ENCODE data around the gene GNA14. TPM values are rescaled to one million over a fixed set of nuclear protein-coding genes. Genes with fewer than 3 reads are reported as not detected.

GNA14 gene
- polyA plus RNA-seq, 2 of the 4 experiments (the other 2 are of a cell fraction), result 0.04 to 0.06 TPM

- no peak for ATAC-seq
- TF ChIP-seq EHF (CRISPR knock-in tag; IDR thresholded peaks at IDR 0.05) (no peak), JUN (IDR thresholded peaks at IDR 0.05) (no peak), BHLHE40 (IDR thresholded peaks at IDR 0.05; ENCODE audit: low read depth, low read length) (no peak), NR3C1 (IDR thresholded peaks at IDR 0.05) (no peak), MYC (IDR thresholded peaks at IDR 0.05; ENCODE audit: borderline replicate concordance, low read length) (no peak), CHD2 (IDR thresholded peaks at IDR 0.05; ENCODE audit: low read length, partially characterized antibody) (no peak), HES2 (IDR thresholded peaks at IDR 0.05) (no peak), RNF2 (IDR thresholded peaks at IDR 0.05; ENCODE audit: borderline replicate concordance, low read depth) (no peak), CBX2 (IDR thresholded peaks at IDR 0.05; ENCODE audit: borderline replicate concordance, low read depth) (no peak), KDM1A (IDR thresholded peaks at IDR 0.05; ENCODE audit: low read depth) (no peak), ZSCAN20 (CRISPR knock-in tag; IDR thresholded peaks at IDR 0.05) (no peak), RFX5 (IDR thresholded peaks at IDR 0.05) (no peak), SMC3 (IDR thresholded peaks at IDR 0.05) (no peak), EHMT2 (IDR thresholded peaks at IDR 0.05; ENCODE audit: low read depth) (no peak)
- DNase-seq (ENCODE audit: low read depth in 1 of 2, low spot score in 1 of 2), result no peak
- CTCF ChIA-PET, result no interaction called here
- Histone ChIP-seq H3K4me1 (no peaks in the 10 kb centered on the region), H3K4me2 (no peak overlapping the region), H3K27ac (no peak overlapping the region), H3K4me3 (no peak overlapping the region), H3K9me3 (no peaks in the 10 kb centered on the region)
- FAIRE-seq, result no peak
- POLR2A ChIA-PET, result no interaction called here
- 58% methylated on average over 5 of the region's 5 CpGs for WGBS (ENCODE audit: missing lambda C conversion rate)
Observed at GRCh38 chr9:77680581-77680980, 32.5 kb upstream of the GNA14 start.

DNA sequence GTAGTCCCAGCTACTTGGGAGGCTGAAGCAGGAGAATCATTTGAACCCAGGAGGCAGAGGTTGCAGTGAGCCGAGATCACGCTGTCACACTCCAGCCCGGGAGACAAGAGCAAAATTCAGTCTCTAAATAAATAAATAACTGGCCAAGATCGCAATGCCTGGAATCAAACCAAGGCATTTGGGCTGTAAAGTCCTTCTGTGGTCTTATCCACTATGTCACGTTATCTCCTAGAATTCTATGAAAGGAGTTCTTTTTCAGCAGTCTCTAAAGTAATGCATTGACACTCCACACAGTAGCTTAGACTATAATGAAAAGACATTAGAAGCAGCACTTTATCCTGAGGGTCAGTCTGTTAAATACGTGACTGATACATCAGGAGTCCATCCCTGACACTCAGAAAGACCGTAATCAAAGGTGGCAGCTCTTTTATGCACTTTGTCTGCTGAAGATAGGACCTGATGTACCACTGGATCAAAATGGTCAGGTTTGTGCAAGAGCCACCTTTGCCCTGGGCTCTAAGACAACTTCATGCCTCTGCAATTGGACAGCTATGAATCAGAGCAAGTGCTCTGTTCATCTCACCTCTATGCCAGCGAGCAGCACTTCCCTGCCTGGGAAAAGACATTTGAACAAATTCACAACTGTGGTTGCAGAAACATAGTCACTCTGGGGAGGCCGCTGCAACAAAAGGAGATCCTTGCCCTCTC is 31.7 kb upstream of the GNA14 start:
- TF ChIP-seq, protein P1, sequence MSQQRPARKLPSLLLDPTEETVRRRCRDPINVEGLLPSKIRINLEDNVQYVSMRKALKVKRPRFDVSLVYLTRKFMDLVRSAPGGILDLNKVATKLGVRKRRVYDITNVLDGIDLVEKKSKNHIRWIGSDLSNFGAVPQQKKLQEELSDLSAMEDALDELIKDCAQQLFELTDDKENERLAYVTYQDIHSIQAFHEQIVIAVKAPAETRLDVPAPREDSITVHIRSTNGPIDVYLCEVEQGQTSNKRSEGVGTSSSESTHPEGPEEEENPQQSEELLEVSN (IDR thresholded peaks at IDR 0.05; ENCODE audit: borderline replicate concordance, low read depth), result no peak
- no peak for TF ChIP-seq JUNB (IDR thresholded peaks at IDR 0.05)
- TF ChIP-seq NR3C1 (IDR thresholded peaks at IDR 0.05), result no peak
- TF ChIP-seq BHLHE40 (IDR thresholded peaks at IDR 0.05; ENCODE audit: low read depth, low read length), result no peak
- no peak for TF ChIP-seq MYC (IDR thresholded peaks at IDR 0.05; ENCODE audit: borderline replicate concordance, low read length)
- no peak for TF ChIP-seq CHD4 (IDR thresholded peaks at IDR 0.05; ENCODE audit: borderline replicate concordance)
- TF ChIP-seq HDAC2 (IDR thresholded peaks at IDR 0.05), result no peak
- no peak for TF ChIP-seq RCOR1 (IDR thresholded peaks at IDR 0.05; ENCODE audit: low read depth, low read length)
- TF ChIP-seq HES2 (IDR thresholded peaks at IDR 0.05), result no peak
- TF ChIP-seq CEBPB (IDR thresholded peaks at IDR 0.05), result no peak
- TF ChIP-seq, protein P2, sequence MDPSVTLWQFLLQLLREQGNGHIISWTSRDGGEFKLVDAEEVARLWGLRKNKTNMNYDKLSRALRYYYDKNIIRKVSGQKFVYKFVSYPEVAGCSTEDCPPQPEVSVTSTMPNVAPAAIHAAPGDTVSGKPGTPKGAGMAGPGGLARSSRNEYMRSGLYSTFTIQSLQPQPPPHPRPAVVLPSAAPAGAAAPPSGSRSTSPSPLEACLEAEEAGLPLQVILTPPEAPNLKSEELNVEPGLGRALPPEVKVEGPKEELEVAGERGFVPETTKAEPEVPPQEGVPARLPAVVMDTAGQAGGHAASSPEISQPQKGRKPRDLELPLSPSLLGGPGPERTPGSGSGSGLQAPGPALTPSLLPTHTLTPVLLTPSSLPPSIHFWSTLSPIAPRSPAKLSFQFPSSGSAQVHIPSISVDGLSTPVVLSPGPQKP (IDR thresholded peaks at IDR 0.05; ENCODE audit: low read depth, low read length), result no peak
- TF ChIP-seq REST (IDR thresholded peaks at IDR 0.05), result no peak
- TF ChIP-seq SMC3 (IDR thresholded peaks at IDR 0.05), result no peak
- TF ChIP-seq POLR2AphosphoS2 (conservative IDR thresholded peaks at IDR 0.05; ENCODE audit: low read length), result no peak
- no peak for TF ChIP-seq NFE2L2 (conservative IDR thresholded peaks at IDR 0.05; ENCODE audit: low read length)
- ATAC-seq (peak in 1 of 2 experiments; percentile 44; a peak in 2 of 6 replicates), FAIRE-seq (no peak), DNase-seq (ENCODE audit: low read depth in 1 of 2, low spot score in 1 of 2) (no peak)
- Histone ChIP-seq H3K4me1 (no peaks in the 10 kb centered on the region), H3K27ac (no peak overlapping the region), H3K9me3 (no peaks in the 10 kb centered on the region), H3K4me3 (no peak overlapping the region), H3K4me2 (no peak overlapping the region)
- POLR2A ChIA-PET, result no interaction called here
- CTCF ChIA-PET, result no interaction called here
- WGBS (ENCODE audit: missing lambda C conversion rate), result 67% methylated on average over 9 of the region's 9 CpGs
